ENCODE measurements around the gene ATF5.

The ATF5 gene, protein sequence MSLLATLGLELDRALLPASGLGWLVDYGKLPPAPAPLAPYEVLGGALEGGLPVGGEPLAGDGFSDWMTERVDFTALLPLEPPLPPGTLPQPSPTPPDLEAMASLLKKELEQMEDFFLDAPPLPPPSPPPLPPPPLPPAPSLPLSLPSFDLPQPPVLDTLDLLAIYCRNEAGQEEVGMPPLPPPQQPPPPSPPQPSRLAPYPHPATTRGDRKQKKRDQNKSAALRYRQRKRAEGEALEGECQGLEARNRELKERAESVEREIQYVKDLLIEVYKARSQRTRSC

GRCh38 chr19:49929121-49929610 lies at the start of gene ATF5, which contains the start of gene NUP62:
Gene ATF5, plus strand, starts transcription at chr19:49929205. Its CDS starts 1,646 bp downstream, at chr19:49930851.
Gene NUP62, minus strand, starts transcription at chr19:49929504. Its CDS starts 19,697 bp downstream, at chr19:49909807.
- peak; percentile 69 for DNase-seq

GRCh38 chr19:49879243-49879963 lies 49.6 kb upstream of the ATF5 start:
- DNase-seq = no peak

GRCh38 chr19:49880162-49880869 lies 48.7 kb upstream of the ATF5 start:
- no peak for DNase-seq

DNA sequence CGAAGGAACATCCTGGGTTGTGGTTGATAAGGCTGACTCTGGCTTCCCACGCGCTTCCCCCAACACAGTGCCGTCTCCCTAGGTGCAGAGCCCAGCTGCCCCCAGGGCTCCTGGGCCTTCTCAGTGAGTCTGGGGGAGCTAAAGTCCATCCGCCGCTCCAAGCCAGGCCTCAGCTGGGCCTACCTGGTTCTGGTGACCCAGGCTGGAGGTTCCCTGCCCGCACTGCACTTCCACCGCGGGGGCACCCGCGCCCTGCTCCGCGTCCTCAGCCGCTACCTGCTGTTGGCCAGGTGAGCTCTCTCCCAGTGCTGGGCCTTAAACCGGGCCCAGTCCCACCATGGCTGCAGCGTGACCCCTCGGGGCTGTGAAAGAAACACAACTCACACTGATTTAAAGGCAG lies 47.8 kb upstream of the ATF5 start:
- no peak for DNase-seq

- DNase-seq = no peak
These were observed 47.2 kb upstream of the ATF5 start for GRCh38 chr19:49881672-49882394.

DNA sequence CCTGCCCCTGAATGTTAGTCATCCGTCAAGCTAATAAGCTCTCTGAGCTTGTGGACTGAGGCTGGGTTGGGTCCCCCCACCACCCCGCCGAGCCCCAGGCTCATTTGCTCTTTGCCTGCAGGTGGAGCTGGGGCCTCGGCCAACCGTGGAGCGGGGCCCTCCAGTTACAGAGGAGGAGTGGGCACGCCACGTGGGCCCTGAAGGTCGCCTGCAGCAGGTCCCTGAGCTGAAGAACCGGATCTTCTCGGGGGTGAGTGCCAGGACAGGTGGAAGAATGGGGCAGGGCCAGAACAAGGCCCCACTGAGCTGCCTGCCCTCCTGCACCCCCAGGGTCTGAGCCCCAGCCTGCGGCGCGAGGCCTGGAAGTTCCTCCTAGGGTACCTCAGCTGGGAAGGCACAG lies 46.4 kb upstream of the ATF5 start:
- DNase-seq = no peak

DNA sequence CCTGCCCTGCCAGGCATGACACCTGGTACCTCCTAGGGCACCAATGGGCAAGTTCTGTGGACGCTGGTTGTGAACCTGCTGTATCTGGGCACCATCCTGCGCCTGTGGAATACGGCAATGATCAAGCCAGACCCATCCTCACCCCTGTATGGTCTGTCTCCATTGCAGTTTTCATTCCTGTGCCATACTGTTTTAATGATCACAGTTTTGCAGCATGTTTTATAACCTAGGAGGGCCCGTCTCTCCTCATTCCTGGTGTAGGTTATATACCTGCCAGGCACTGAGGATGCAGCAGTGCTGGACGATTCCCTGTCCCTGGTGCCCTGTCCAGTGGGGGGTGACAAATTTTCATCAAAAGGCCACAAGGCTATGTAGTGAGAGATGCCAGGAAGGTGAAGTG lies 45.9 kb upstream of the ATF5 start:
- DNase-seq = no peak

GRCh38 chr19:49884109-49884508 lies 44.9 kb upstream of the ATF5 start:
- DNase-seq = no peak

- DNase-seq = no peak
These were observed 44.2 kb upstream of the ATF5 start for GRCh38 chr19:49884760-49885159.

GRCh38 chr19:49887037-49887664 lies 41.9 kb upstream of the ATF5 start:
- DNase-seq = no peak

- DNase-seq = no peak
These were observed 41.1 kb upstream of the ATF5 start for GRCh38 chr19:49887665-49888509.

- no peak for DNase-seq
These were observed 40.5 kb upstream of the ATF5 start for GRCh38 chr19:49888510-49888824.

DNA sequence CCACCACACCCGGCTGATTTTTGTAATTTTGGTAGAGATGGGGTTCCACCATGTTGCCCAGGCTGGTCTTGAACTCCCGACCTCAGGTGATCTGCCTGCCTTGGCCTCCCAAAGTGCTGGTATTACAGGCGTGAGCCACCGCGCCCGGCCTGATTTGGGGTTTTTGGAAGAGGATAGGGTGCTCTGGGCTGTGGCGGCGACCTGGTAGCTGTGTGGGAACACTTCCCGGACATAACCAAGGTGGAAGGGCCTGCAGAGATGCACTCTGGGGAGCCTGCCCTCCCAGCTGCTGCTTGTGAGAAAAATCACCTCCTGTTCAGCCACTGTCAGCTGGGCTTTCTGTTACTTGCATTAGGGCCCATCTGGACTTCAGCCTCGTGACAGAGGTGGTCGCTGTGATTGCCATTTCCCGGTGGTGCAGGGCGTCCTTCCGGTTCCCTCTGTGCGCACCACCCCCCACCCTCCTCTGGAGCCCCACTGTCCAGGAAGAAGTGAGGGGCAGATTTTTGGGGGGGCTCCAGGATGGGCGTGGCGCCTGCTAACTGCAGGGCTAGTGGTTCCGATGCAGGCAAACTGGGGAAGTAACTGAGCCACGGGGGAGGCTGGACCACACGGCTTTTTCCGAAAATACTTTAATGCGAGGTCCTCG lies 39.8 kb upstream of the ATF5 start:
- no peak for DNase-seq

DNA sequence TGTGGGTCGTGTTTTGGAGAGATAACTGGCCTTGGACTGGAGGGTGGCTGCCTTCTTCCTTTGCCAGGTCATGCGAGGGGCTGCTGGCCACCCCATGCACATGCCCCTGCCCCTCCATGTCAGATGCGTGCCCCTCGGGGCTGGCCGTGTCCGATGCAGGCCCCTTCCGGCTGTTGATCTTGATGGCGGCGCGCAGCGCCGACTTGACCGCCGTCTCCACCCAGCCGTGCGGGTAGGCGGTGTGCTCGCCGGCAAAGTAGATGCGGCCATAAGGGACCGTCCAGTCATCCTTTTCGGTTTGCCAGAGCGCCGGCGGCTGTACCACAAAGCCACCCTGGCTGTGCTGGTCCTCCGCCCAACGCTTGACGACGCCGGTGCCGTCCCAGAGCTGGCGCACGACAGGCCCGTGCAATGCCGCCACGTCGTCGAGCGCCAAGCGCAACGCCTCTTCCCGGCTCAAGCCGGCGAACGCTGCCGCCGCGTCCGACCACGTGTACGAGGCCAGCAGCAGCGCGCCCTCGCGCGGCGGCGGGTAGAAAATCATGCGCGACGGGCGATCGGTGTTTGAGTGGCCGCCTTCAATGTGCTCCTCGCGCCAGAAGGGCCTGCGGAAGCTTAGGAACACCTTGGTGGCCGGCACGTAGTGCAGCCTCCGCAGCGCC lies 39.2 kb upstream of the ATF5 start:
- no peak for DNase-seq

GRCh38 chr19:49890349-49891311 lies 38.4 kb upstream of the ATF5 start:
- no peak for DNase-seq

- no peak for DNase-seq
These were observed 37.6 kb upstream of the ATF5 start for GRCh38 chr19:49891393-49891792.

DNA sequence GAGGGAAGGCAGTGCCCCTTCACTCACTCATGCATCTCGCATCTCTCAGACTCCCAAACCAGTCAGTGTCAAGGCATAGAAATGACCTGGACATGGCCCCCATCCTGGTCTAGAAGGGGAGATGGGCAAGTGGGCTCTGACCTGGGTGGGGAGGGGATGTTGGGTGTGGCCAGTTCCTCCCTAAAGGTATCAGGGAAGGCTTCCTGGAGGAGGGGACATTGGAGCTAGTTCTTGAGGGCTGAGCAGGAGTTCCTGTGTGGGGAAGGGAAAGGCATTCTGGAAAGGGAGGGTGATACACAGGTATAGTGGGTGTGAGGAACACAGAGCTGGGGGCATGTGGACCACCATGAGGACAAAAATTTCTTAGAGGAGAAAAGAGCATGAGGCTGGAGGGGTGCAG lies 36.3 kb upstream of the ATF5 start:
- DNase-seq = no peak

- no peak for DNase-seq
These were observed 34.9 kb upstream of the ATF5 start for GRCh38 chr19:49894011-49894664.
